ENCODE data around the gene SH3RF2. TPM values are rescaled to one million over a fixed set of nuclear protein-coding genes. Genes with fewer than 3 reads are reported as not detected.

SH3RF2 gene
- total RNA-seq, 1 experiment from 2014 or later = 1.7 TPM

Other genes with a start within 250 kb of the SH3RF2 start
- 4.1 and 8.9 TPM in 2 replicates for gene PRELID2, start 101.2 kb upstream of the SH3RF2 start, total RNA-seq (2014; rRNA removed; shearing (Covaris generic))
- gene GRXCR2, start 63.6 kb upstream of the SH3RF2 start, total RNA-seq (2014; rRNA removed; shearing (Covaris generic)) = not detected in 2 replicates
- gene PLAC8L1, start 169.0 kb downstream of the SH3RF2 start, total RNA-seq (2014; rRNA removed; shearing (Covaris generic)) = 0.44 and 0.59 TPM in 2 replicates
- 186 and 218 TPM in 2 replicates for gene LARS1, start 246.1 kb downstream of the SH3RF2 start, total RNA-seq (2014; rRNA removed; shearing (Covaris generic))